Spinal cord (tissue), 10 donors: ENCODE measurements around the gene PPM1J. TPM values are rescaled to one million over a fixed set of nuclear protein-coding genes. Genes with fewer than 3 reads are reported as not detected.
A peak's percentile ranks its signal among the peaks of the same experiment; 100 is the strongest.

Experiments used
- DNase-seq, 6 donors: peaks; one replicate each; pipeline versions ENCODE4 v3.0.0 to v3.0.0-alpha.2; 2013 to 2015; ENCODE audit warnings: low spot score in 6 of 6, low read depth in 4 of 6
- H3K27ac ChIP-seq: one replicate; pipeline ENCODE4 v1.5.1; 2013; ENCODE audit warnings: low read depth, low read length, control low read depth
- H3K27me3 ChIP-seq: one replicate; pipeline ENCODE4 v1.6.1; 2013; ENCODE audit warnings: low read length; ENCODE audit not compliant: control insufficient read depth, insufficient read depth
- H3K36me3 ChIP-seq: one replicate; pipeline ENCODE4 v1.6.1; 2013; ENCODE audit warnings: low read length; ENCODE audit not compliant: control insufficient read depth, insufficient read depth
- H3K4me1 ChIP-seq: one replicate; pipeline ENCODE4 v1.6.1; 2013; ENCODE audit warnings: low read length; ENCODE audit not compliant: control insufficient read depth, insufficient read depth
- H3K4me3 ChIP-seq: one replicate; pipeline ENCODE4 v1.5.1; 2013; ENCODE audit warnings: low read depth, low read length, control low read depth
- H3K9me3 ChIP-seq: one replicate; pipeline ENCODE4 v1.6.1; 2013; ENCODE audit warnings: low read length; ENCODE audit not compliant: control insufficient read depth, insufficient read depth
- WGBS: methylation state at CpG from one replicate; pipeline ENCODE4 v1.1.5; 2013; ENCODE audit warnings: missing lambda C conversion rate; ENCODE audit not compliant: insufficient coverage; 5-methylcytosine and 5-hydroxymethylcytosine counted together
- polyA plus RNA-seq, 2 donors: library from polyadenylated mRNA; unstranded; fragments of 120-200 nt; gene quantifications; one replicate each; pipeline ENCODE4 v1.2.1, GENCODE V29; 2013; ENCODE audit not compliant: insufficient read length in 2 of 2
- total RNA-seq, 2 donors: library from RNA; depleted of rRNA in 1 of 2; stranded (reverse); fragments of 120-200 nt in 1 of 2; fragments of >200 nt in 1 of 2; gene quantifications; one replicate each; pipeline versions ENCODE4 v1.2.3 to v1.2.4, GENCODE V29; 2013 to 2014
- donor health status: healthy.

Gene PPM1J
- total and polyA plus RNA-seq, 4 donors = 2.2 to 7.4 (median 5.5) TPM

DNA sequence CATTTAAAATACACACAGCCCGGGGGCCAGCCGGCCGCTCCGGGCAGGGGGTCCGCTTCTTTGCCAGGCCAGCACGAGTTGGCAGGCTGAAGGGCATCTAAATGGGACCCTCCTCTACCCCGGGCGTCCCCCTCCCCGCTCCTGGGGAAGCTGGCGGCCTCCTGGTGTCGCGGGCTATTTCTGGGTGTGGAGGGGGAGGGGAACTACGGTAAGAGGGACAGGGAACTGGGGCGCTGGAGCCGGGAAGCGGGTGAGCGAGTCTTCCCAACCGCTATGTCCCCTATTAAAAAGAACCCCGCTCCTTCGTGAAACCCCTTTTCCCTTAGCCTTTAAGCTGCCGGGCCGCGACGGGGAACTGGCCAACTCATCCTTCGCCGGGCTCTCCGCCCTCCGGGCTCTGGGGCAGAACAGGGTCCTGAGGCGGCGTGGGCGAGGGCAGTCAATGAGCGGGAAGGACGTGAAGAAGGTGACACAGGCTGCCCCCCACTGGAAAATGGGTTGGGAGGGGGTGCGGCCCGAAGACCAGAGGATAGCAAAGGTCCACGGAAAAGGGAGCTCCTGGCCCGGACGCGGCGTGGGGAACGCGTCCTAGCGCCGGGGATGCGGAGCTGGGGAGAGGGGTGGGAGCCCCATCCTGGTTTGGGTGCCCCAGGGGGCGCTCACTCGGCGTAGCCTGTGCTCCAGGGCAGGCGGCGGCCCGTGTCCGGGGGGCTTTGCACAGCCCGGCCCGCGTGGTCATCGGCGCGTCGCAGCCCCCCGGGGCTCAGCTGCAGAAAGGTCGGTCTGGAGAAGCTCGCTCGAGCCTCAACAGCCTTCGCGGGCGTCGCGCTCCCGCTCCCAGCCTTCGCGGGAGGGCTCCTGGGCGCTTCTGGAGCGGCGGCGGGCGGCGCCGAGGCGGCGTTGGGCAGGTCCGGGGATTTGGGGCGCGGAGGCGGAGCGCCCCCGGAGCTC, 544 bp downstream of the PPM1J start:
- Histone ChIP-seq H3K27me3 (peaks cover 21% of the 10 kb centered on the region), H3K9me3 (no peaks in the 10 kb centered on the region), H3K4me1 (peaks cover 44% of the 10 kb centered on the region), H3K4me3 (peak overlapping the region; percentile 45), H3K27ac (no peak overlapping the region), H3K36me3 (peaks cover 2% of the 10 kb centered on the region)
- under 1% methylated on average over 71 of the region's 86 CpGs for WGBS
- peak in 1 of 6 donors; percentile 18 for DNase-seq

DNA sequence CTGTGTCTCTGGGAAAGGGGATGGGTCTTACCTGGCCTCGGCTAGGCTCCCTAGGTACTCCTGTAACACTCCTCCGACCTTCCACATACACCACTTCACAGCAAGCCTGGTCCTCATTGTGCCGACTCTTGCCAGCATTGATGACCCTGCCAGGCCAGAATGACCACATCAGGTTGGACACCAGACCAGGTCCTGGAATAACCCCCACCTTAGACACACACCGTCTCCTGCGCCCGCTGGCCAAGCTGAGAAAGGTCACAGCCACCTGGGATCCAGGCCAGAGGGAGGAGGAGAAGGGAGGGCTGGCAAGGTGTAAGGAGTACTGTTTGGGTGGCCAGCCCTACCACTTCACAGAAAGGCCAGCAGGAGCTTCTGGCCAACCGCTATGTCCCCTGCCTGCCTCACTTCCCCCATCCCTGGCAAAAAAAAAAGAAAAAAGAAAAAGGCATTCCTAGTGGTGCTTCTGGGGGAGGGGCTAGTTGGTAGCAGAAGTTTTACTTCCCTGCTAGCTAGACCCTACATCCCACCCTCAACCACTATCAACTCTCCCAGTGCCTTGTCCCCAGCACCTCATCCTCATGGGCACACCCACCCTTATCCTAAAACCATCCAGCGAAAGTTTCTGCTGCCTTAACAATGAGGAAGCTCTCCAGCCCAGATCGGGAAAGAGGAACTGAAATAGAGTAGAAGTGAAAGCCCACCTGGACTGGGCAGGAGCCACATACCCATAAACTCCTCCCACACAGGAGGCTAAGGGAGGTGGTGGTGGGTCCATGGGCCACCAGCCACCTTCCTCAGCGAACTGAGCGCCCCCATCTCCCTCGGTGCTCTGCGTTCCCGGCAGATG, 1.4 kb downstream of the PPM1J start:
- peaks cover 19% of the 10 kb centered on the region for H3K27me3 ChIP-seq

DNA sequence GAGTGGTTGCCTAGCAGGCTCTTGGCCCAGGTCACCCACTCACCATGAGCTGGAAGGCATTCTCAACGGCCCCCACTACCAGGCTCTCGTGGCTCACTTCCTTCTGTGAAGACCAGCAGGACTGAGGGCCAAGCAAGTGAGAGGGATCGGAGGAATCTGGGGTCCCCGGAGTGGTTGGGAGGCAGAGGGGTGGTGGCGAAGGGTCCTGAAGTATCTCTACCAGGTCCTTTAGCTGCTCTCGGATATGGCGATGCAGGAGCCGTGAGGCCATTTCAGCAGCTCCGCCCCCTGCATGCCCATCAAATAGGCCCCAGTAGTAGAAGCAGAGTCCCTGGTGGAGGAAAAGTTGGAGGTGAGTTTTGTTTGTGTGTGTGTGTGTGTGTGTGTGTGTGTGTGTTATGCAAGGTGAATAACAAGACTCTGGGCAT, 2.4 kb downstream of the PPM1J start:
- Histone ChIP-seq H3K27ac (no peak overlapping the region), H3K36me3 (peaks cover 2% of the 10 kb centered on the region), H3K4me3 (no peak overlapping the region), H3K9me3 (no peaks in the 10 kb centered on the region), H3K4me1 (peaks cover 40% of the 10 kb centered on the region), H3K27me3 (peaks cover 16% of the 10 kb centered on the region)
- no peak for DNase-seq
- 80% methylated on average over 9 of the region's 9 CpGs for WGBS

More for the DNA sequence above, 1.4 kb downstream of the PPM1J start:
- 28% methylated on average over 7 of the region's 14 CpGs for WGBS
- Histone ChIP-seq H3K4me1 (peaks cover 40% of the 10 kb centered on the region), H3K27ac (no peak overlapping the region), H3K9me3 (no peaks in the 10 kb centered on the region), H3K36me3 (peaks cover 2% of the 10 kb centered on the region), H3K4me3 (peak overlapping the region; percentile 45)
- no peak for DNase-seq

DNA sequence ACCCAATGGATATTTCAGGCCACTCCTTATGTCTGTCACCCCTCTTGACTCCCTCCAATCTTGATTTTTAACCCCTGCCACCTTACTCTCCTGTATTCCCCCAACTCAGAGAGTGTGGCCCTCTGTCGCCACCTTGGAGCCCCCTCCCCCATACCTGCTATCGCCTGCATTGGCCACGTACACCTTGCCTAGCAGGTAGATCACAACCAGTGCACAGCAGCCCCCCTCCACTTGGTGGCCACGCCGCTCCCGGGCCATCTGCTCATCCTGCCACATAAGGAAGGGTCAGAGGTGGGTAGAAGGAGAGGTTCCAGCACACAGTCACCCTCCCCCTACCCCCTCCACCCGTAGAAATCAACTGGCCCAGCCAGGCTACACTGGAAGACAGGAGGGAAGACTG, 2.9 kb downstream of the PPM1J start:
- 97% methylated on average over 3 of the region's 7 CpGs for WGBS
- Histone ChIP-seq H3K9me3 (no peaks in the 10 kb centered on the region), H3K36me3 (peaks cover 2% of the 10 kb centered on the region), H3K27ac (no peak overlapping the region), H3K4me1 (peaks cover 45% of the 10 kb centered on the region), H3K27me3 (peaks cover 14% of the 10 kb centered on the region), H3K4me3 (no peak overlapping the region)
- DNase-seq = no peak

- Histone ChIP-seq H3K9me3 (no peaks in the 10 kb centered on the region), H3K36me3 (peaks cover 2% of the 10 kb centered on the region), H3K27me3 (peaks cover 14% of the 10 kb centered on the region), H3K4me1 (peaks cover 46% of the 10 kb centered on the region), H3K4me3 (no peak overlapping the region), H3K27ac (no peak overlapping the region)
- DNase-seq = no peak
- 53% methylated on average over 9 of the region's 11 CpGs for WGBS
Measured at GRCh38 chr1:112711670-112712069, 3.5 kb downstream of the PPM1J start.

- WGBS = 32% methylated on average over 6 of the region's 7 CpGs
- H3K27ac ChIP-seq = no peak overlapping the region
- no peaks in the 10 kb centered on the region for H3K9me3 ChIP-seq
- DNase-seq = peak in 1 of 6 donors; percentile 59
- H3K36me3 ChIP-seq = peaks cover 2% of the 10 kb centered on the region
- peaks cover 14% of the 10 kb centered on the region for H3K27me3 ChIP-seq
- peaks cover 46% of the 10 kb centered on the region for H3K4me1 ChIP-seq
- no peak overlapping the region for H3K4me3 ChIP-seq
Measured at GRCh38 chr1:112711041-112711440, 4.1 kb downstream of the PPM1J start.

DNA sequence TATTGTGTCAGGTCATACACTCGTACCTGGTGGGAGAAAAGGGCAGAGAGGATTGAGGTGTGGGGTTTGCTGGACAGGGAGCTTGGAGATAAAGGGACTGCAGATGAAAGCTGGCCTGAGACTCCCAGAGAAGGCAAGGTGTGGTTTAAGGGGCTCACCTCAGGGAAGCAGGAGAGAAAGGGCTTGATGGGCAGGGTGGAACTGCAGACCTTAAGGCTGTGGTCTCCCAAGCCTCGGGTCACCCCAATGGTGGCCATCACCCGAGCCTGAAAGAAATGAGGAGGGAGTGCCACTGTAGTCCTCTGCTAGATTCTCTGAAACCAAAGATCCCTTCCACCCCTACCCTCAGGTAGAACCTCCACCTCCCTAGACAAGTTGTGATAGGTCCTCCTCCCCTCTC, 4.5 kb downstream of the PPM1J start:
- no peak for DNase-seq
- WGBS = 89% methylated on average over 1 of the region's 3 CpGs
- H3K27me3 ChIP-seq = peaks cover 15% of the 10 kb centered on the region

GRCh38 chr1:112710159-112710558, 5.0 kb downstream of the PPM1J start:
- Histone ChIP-seq H3K36me3 (peaks cover 2% of the 10 kb centered on the region), H3K9me3 (no peaks in the 10 kb centered on the region), H3K27me3 (peaks cover 18% of the 10 kb centered on the region), H3K4me3 (no peak overlapping the region), H3K27ac (no peak overlapping the region), H3K4me1 (peaks cover 47% of the 10 kb centered on the region)
- WGBS = 98% methylated on average over 5 of the region's 7 CpGs
- DNase-seq = no peak

More for the DNA sequence above, 4.5 kb downstream of the PPM1J start:
- Histone ChIP-seq H3K9me3 (no peaks in the 10 kb centered on the region), H3K27ac (no peak overlapping the region), H3K4me3 (no peak overlapping the region), H3K4me1 (peaks cover 46% of the 10 kb centered on the region), H3K36me3 (peaks cover 2% of the 10 kb centered on the region)

DNA sequence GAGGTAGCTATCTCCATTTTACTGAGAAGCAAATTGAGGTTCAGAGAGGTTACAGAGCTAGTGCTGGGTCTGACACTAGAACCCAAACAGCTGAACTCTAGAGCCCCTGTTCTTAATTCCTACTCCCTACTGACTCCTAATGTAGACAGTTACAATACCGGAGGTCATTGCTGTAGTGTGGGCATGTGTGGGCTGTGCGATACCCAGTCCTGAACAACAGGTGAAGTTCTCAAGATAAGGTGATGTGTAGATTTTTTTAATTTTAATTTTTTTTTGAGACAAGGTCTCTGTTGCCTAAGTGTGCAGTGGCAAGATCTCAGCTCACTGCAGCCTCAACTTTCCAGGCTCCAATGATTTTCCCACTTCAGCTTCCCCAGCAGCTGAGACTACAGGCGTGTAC, 6.6 kb downstream of the PPM1J start:
- WGBS = no CpG with 5 or more reads among the region's 3 CpGs
- H3K4me1 ChIP-seq = peaks cover 50% of the 10 kb centered on the region
- DNase-seq = no peak
- no peak overlapping the region for H3K4me3 ChIP-seq
- peaks cover 7% of the 10 kb centered on the region for H3K27me3 ChIP-seq
- peaks cover 2% of the 10 kb centered on the region for H3K36me3 ChIP-seq
- no peak overlapping the region for H3K27ac ChIP-seq
- H3K9me3 ChIP-seq = no peaks in the 10 kb centered on the region
